GM06990 (cell line): ENCODE results near the gene TYW1B.
"Not testable (repeated sequence)": the region's sequence is repeated elsewhere in the genome, so short reads cannot be mapped to it uniquely, and the experiment has no call there.

Experiments
- DNase-seq: peaks from one replicate; pipeline ENCODE4 v3.0.0-alpha.2; 2011; ENCODE audit not compliant: insufficient read length; ENCODE audit errors: extremely low read depth
- H3K27me3 ChIP-seq: replicated peaks from 2 replicates; pipeline ENCODE4 v1.6.0; 2011; ENCODE audit warnings: low read length; ENCODE audit not compliant: control insufficient read depth, insufficient read depth
- H3K36me3 ChIP-seq: 2 replicates; pipeline ENCODE4 v1.5.1; 2011; ENCODE audit warnings: low read length; ENCODE audit not compliant: control insufficient read depth, insufficient read depth
- H3K4me3 ChIP-seq: replicated peaks from 2 replicates; pipeline ENCODE4 v1.5.1; 2011; ENCODE audit warnings: low read depth, mild to moderate bottlenecking, control low read depth, low read length
- TF ChIP-seq, protein P1 (sequence below): IDR thresholded peaks from 2 replicates; pipeline ENCODE4 v1.5.1; 2011; ENCODE audit warnings: low read length, control low read depth, mild to moderate bottlenecking, inconsistent platforms; ENCODE audit not compliant: insufficient read depth, poor library complexity, severe bottlenecking

Gene TYW1B

DNA sequence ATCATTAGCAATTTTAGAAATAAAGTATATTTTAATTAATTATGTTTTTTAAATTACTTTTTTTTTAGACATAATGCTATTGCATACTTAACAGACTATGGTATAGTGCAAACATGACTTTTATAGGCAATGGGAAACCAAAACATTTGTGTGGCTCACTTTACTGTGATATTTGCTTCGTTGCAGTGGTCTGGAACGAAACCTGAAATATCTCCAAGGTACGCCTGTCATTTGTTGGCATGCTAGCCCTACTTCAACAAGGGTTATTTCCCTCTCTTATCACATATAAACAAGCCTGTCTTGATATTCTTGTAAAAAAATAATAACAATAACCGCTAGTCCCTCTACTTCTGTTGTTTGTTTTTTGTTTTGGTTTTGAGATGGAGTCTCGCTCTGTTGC, 74.2 kb downstream of the TYW1B start:
- TF ChIP-seq, protein P1, sequence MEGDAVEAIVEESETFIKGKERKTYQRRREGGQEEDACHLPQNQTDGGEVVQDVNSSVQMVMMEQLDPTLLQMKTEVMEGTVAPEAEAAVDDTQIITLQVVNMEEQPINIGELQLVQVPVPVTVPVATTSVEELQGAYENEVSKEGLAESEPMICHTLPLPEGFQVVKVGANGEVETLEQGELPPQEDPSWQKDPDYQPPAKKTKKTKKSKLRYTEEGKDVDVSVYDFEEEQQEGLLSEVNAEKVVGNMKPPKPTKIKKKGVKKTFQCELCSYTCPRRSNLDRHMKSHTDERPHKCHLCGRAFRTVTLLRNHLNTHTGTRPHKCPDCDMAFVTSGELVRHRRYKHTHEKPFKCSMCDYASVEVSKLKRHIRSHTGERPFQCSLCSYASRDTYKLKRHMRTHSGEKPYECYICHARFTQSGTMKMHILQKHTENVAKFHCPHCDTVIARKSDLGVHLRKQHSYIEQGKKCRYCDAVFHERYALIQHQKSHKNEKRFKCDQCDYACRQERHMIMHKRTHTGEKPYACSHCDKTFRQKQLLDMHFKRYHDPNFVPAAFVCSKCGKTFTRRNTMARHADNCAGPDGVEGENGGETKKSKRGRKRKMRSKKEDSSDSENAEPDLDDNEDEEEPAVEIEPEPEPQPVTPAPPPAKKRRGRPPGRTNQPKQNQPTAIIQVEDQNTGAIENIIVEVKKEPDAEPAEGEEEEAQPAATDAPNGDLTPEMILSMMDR = no peak
- no peak overlapping the region for H3K4me3 ChIP-seq
- no peak for DNase-seq

DNA sequence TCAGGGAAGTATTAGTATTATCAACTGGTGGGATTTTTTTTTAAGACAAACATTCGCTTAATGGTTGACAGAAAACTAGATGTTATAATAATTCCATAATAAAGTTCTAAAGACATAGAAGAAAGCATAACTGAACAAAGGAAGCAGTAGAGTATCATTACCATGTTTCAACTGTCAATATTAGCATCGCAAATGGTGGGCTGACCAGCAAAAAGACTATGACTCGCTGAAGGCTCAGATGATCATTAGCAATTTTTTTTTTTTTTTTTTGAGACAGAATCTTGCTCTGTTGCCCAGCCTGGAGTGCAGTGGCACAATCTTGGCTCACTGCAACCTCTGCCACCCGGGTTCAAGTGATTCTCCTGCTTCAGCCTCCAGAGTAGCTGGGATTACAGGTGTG, 74.8 kb downstream of the TYW1B start:
- H3K4me3 ChIP-seq, H3K36me3 ChIP-seq, DNase-seq: not testable (repeated sequence)

More for the DNA sequence above, 74.2 kb downstream of the TYW1B start:
- H3K27me3 ChIP-seq = no peaks in the 10 kb centered on the region
- H3K36me3 ChIP-seq = no peaks in the 10 kb centered on the region

DNA sequence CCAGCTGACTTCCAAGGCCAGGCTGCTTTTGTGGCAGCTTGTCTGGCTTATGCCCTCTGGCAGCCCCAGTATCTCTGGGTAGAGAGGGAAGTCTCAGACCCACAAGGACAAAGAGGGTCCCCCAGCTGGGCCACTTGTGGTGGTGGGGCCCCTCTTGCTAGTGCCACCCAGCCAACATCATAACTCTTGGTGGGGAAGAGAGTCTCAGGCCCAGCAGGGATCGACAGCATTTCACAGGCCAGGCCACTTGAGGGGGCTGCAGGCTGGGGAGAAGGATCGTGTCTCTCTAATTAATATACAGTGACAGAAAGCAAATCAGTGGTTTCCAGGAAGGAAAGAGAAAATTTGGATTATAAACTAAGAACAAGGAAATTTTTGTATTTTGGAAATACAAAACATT, 76.0 kb downstream of the TYW1B start:
- TF ChIP-seq, protein P1 = no peak
- no peak for DNase-seq

More for the DNA sequence above, 74.8 kb downstream of the TYW1B start:
- not testable (repeated sequence) for H3K27me3 ChIP-seq

DNA sequence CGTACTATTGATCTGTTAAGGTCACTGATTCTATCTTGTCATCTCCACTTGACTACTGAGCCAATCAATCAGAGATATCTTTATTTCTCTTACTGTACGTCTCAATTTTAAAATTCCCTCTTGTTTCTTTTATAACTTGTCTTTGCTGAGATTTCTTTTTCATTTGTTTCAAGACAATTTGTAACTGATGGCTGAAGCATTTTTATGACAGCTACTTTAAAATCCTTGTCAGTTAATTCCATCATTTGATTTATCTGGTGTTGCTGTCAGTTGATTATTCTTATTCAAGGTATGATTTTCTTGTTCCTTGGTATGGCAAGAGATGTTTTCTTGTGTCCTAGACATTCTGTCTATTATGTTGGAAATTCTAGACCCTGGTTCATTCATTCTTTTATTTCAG, 76.6 kb downstream of the TYW1B start:
- TF ChIP-seq, protein P1 = no peak
- no peaks in the 10 kb centered on the region for H3K27me3 ChIP-seq
- no peaks in the 10 kb centered on the region for H3K36me3 ChIP-seq
- no peak for DNase-seq
- no peak overlapping the region for H3K4me3 ChIP-seq

More for the DNA sequence above, 76.0 kb downstream of the TYW1B start:
- no peaks in the 10 kb centered on the region for H3K36me3 ChIP-seq
- no peak overlapping the region for H3K4me3 ChIP-seq
- no peaks in the 10 kb centered on the region for H3K27me3 ChIP-seq

DNA sequence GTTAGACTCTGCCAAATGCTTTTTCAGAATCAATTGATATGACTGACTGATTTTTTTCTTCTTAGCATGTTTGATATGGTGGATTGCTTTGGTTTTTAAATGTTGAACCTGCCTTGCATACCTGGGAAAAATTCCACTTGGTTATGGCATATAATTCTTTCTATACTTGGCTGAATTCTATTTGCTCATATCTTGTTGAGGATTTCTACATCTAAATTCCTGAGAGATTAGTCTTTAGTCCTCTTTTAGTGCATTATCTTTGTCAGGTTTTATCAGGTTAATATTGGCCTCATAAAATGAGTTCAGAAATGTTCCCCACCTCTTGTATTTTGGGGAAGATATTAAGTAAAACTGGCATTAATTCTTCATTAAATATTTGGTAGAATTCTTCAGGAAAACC, 79.4 kb downstream of the TYW1B start:
- H3K4me3 ChIP-seq, H3K36me3 ChIP-seq, DNase-seq, H3K27me3 ChIP-seq: not testable (repeated sequence)

DNA sequence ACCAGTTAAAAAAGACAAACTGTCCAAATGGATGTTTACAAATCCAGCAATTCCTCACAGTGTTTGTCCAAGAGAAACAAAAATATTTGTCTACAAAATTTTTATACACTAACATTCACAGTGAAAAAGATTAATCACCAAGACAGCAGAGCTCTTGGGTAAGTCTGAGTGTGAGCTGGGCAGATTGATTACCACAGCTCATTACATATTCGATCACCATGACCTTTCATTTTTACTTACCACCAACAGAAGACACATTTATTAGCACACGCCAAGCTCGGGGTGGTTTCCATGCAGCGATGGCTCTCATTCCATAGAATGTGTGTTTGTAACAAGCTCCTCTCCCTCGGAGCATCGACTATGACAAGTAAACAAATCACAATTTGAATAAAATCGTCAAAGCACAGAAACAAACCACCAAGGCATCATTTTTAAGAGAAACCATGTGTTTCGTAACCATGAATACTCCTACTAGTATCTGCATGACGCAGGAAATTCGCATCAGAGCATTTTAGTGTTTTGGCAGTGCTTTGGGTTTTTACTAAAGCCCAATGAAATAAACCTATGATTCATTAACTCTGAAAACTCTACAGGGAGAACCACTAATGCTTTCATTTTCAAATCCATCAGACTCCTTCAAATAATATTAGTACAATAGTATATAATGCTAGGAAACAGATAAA, 83.6 kb downstream of the TYW1B start:
- not testable (repeated sequence) for DNase-seq, H3K4me3 ChIP-seq, H3K27me3 ChIP-seq, H3K36me3 ChIP-seq

DNA sequence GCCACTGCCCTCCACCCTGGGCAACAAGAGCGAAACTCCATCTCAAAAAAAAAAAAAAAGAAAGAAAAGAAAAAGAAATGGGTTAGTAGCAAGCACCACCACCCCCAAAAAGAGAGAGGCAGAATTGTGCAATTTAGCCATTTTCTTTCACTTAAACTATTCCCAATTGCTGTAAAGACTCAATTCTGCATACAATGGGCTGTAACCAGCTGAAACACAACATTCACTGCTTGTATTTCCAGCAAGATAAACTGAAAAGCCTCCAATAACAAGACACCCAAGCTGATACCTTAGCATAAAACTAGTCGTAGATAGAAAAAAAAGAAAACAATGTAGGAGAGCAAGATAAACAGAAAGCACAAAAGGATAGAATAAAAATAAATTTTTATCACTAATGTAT, 84.2 kb downstream of the TYW1B start:
- not testable (repeated sequence) for H3K4me3 ChIP-seq, DNase-seq, H3K27me3 ChIP-seq, H3K36me3 ChIP-seq

DNA sequence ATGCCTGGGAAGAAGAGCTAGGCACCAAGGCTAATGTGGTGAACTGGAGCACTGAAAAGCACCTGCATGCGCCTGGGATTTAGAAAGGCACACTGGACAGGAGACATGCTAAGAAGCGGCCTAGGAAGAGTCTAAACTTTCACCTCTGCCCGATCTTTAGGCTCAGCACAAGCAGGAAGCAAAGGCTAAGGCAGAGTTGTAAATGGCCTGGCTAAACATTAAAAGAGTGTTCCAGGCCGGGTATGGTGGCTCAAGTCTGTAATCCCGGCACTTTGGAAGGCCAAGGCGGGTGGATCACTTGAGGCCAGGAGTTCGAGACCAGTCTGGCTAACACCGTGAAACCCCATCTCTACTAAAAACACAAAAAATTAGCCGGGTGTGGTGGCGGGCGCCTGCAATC, 88.3 kb downstream of the TYW1B start:
- not testable (repeated sequence) for H3K36me3 ChIP-seq, H3K27me3 ChIP-seq, DNase-seq, H3K4me3 ChIP-seq

DNA sequence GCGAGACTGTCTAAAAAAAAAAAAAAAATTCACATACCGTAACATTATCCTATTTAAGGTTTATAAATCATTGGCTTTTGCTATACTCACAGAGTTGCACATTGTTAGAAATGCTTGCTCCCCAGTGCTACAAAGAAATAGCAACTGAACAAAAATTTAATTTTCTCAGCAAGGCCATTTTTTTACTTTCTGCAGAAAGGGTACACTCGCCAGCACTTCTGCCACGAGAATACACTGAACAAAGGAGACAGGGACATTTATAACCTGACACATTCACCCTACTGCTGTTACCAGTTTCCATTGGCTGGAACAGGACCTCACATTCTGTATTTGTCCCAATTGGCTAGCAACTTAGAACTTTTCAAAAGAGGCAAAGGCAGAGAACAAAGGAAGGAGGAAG, 92.1 kb downstream of the TYW1B start:
- H3K4me3 ChIP-seq, H3K36me3 ChIP-seq, DNase-seq, H3K27me3 ChIP-seq: not testable (repeated sequence)

DNA sequence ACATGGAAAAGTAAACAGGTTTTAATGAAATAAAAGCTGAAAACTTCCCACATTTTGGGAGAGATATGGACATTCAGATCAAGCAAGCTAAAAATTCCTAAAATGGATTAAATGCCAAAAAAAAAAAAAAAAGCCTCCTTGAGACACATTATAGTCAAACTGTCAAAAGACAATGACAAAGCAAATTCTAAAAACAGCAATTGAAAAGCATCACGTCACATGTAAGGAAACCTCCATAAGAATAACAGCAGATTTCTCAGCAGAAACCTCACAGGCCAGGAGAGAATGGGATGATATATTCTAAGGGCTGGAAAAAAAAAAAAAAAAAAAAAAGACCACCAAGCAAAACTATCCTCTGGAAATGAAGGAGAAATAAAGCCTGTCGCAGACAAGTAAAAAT, 97.2 kb downstream of the TYW1B start:
- H3K36me3 ChIP-seq, H3K4me3 ChIP-seq, H3K27me3 ChIP-seq, DNase-seq: not testable (repeated sequence)

DNA sequence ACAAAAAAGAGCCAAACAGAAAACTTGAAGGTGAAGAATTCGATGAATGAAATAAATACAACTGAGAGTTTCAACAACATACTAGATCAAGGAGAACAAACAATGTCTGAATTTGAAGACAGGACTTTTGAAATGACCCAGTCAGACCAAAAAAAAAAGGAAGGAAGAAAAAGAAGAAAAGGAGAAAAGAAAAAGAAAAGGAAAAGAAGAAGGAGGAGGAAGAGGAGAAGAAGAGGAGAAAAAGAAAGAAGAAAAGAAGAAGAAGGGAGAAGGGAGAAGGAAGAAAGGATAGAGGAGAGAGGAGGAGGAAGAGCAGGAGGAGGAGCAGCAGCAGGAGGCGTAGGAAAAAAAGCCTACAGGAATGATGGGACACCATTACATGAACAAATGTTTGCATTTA, 97.6 kb downstream of the TYW1B start:
- not testable (repeated sequence) for H3K36me3 ChIP-seq, DNase-seq, H3K4me3 ChIP-seq, H3K27me3 ChIP-seq

DNA sequence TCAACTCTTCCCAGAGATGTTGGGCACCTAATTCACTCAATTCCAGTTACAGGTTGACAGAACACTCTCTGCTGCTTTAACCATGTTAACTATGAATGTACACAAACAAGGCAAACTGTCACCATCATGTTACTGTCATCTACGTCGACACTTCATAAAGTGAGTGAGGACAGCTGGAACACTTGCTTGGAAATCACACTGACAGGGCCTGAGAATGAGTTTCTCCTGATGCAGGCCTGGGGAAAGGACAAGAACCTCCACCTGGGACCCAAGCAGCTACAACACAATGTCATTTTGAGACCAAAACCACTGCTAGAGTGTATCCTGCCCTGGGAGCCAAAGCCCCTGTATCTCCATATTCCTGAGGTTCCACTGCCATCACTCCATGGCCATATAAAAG, 98.9 kb downstream of the TYW1B start:
- H3K36me3 ChIP-seq, H3K4me3 ChIP-seq, DNase-seq, H3K27me3 ChIP-seq: not testable (repeated sequence)
